HepG2 (cell line): ENCODE results near the gene RNF213. TPM values are rescaled to one million over a fixed set of nuclear protein-coding genes. Genes with fewer than 3 reads are reported as not detected.

ENCODE experiments used
- ATAC-seq: fragments of 200-7000 bp; cut with Tn5 transposase; 3 replicates; pipeline ENCODE4 v1.9.1; 2020; ENCODE audit warnings: mild to moderate bottlenecking, moderate library complexity
- BruUV-seq: library from RNA; stranded (reverse); fragments of 400-500 nt; replicated peaks from 2 replicates; lab custom pipeline; 2021; lab: Mats Ljungman, UMichigan
- CTCF ChIA-PET: fragments of 300-600 bp; formaldehyde crosslinking; extraction: SDS; loops from one replicate; lab custom pipeline; 2021; ENCODE audit warnings: low total read pairs, inconsistent platforms, low intra/inter-chr PET ratio; lab: Yijun Ruan, JAX
- POLR2A ChIA-PET: fragments of 350-600 bp; sonication (Branson Sonifier 250); formaldehyde crosslinking; loops from one replicate; lab custom pipeline; 2020; ENCODE audit warnings: antibody characterized with exemption, inconsistent platforms; lab: Yijun Ruan, JAX
- DNase-seq: peaks from one replicate; pipeline ENCODE4 v3.0.0-alpha.2; 2015; ENCODE audit warnings: low spot score
- FAIRE-seq: peaks from 3 replicates; lab custom pipeline; 2011; peaks lifted over from hg19 to GRCh38; lab: Jason Lieb, UNC
- H2AFZ ChIP-seq: one replicate; pipeline ENCODE4 v1.6.1; 2011; ENCODE audit warnings: low read length, inconsistent platforms
- H3K27ac ChIP-seq: fragments of 300-600 bp; 3 replicates; pipeline ENCODE4 v1.8.0; 2011; ENCODE audit warnings: mixed run types, mild to moderate bottlenecking, mixed read lengths, low read length, inconsistent platforms; ENCODE audit not compliant: insufficient read depth; ENCODE audit errors: extremely low read length
- H3K27me3 ChIP-seq, 2 experiments: fragments of 200-600 bp in 1 of 2; 2 replicates in 1 of 2; 3 replicates in 1 of 2; pipeline versions ENCODE4 v1.6.0 to v1.8.0; 2011; ENCODE audit warnings: low read length in 2 of 2, mild to moderate bottlenecking in 2 of 2, moderate library complexity in 2 of 2, inconsistent platforms in 1 of 2; ENCODE audit not compliant: insufficient read depth in 2 of 2, control insufficient read depth in 1 of 2
- H3K36me3 ChIP-seq, 2 experiments: fragments of 200-600 bp in 1 of 2; replicated peaks in 1 of 2; 2 replicates in 1 of 2; 3 replicates in 1 of 2; pipeline versions ENCODE4 v1.5.1 to v1.8.0; 2011; ENCODE audit warnings: low read length in 2 of 2, inconsistent platforms in 1 of 2; ENCODE audit not compliant: insufficient read depth in 2 of 2, control insufficient read depth in 1 of 2
- H3K4me1 ChIP-seq: 2 replicates; pipeline ENCODE4 v1.5.1; 2012; ENCODE audit warnings: low read length, inconsistent platforms; ENCODE audit not compliant: insufficient read depth
- H3K4me2 ChIP-seq: 2 replicates; pipeline ENCODE4 v1.6.0; 2011; ENCODE audit warnings: low read depth, low read length, inconsistent platforms
- H3K4me3 ChIP-seq, 3 experiments: fragments of 200-600 bp in 1 of 3; sonication (generic), shearing (Covaris generic) in 1 of 3; replicated peaks in 1 of 3; 2 replicates each; pipeline ENCODE4 v1.5.1; 2011 to 2016; ENCODE audit warnings: low read length in 3 of 3, inconsistent platforms in 2 of 3, low read depth in 2 of 3, mild to moderate bottlenecking in 2 of 3, control low read depth in 1 of 3, mixed read lengths in 1 of 3; ENCODE audit not compliant: insufficient read depth in 1 of 3
- H3K79me2 ChIP-seq: one replicate; pipeline ENCODE4 v1.6.1; 2011; ENCODE audit warnings: low read length, inconsistent platforms; ENCODE audit not compliant: insufficient read depth
- H3K9ac ChIP-seq: 2 replicates; pipeline ENCODE4 v1.6.0; 2011; ENCODE audit warnings: mild to moderate bottlenecking, low read depth, low read length, inconsistent platforms; ENCODE audit not compliant: insufficient read depth
- H3K9me3 ChIP-seq: 2 replicates; pipeline ENCODE4 v1.5.1; 2012; ENCODE audit warnings: mild to moderate bottlenecking, low read length
- H4K20me1 ChIP-seq: 2 replicates; pipeline ENCODE4 v1.6.0; 2011; ENCODE audit warnings: inconsistent platforms, mild to moderate bottlenecking, low read length, moderate library complexity; ENCODE audit not compliant: insufficient read depth
- HES4 ChIP-seq: sonication (generic); formaldehyde crosslinking; IDR thresholded peaks from 2 replicates; pipeline ENCODE4 v1.9.0; 2021; ENCODE audit warnings: mild to moderate bottlenecking, missing genetic modification reagents, borderline replicate concordance
- MAFG ChIP-seq: sonication (generic); formaldehyde crosslinking; IDR thresholded peaks from 2 replicates; pipeline ENCODE4 v1.5.1; 2020; ENCODE audit warnings: mild to moderate bottlenecking, missing genetic modification reagents
- NCOA1 ChIP-seq: sonication (generic); formaldehyde crosslinking; IDR thresholded peaks from 2 replicates; pipeline ENCODE4 v1.9.0; 2021; ENCODE audit warnings: missing genetic modification reagents
- PTBP1 ChIP-seq: fragments of 200-400 bp; formaldehyde crosslinking; IDR thresholded peaks from 2 replicates; pipeline ENCODE4 v1.6.1; 2018; ENCODE audit warnings: low read length, low read depth; ENCODE audit not compliant: poor library complexity, severe bottlenecking
- RBFOX2 ChIP-seq: fragments of 200-400 bp; formaldehyde crosslinking; IDR thresholded peaks from 2 replicates; pipeline ENCODE4 v1.6.1; 2017; ENCODE audit warnings: low read depth, mild to moderate bottlenecking, low read length
- RELA ChIP-seq: sonication (generic); formaldehyde crosslinking; IDR thresholded peaks from 2 replicates; pipeline ENCODE4 v1.4.0; 2020; ENCODE audit warnings: missing genetic modification reagents
- ZNF234 ChIP-seq: sonication (generic); formaldehyde crosslinking; conservative IDR thresholded peaks from 2 replicates; pipeline ENCODE4 v1.5.1; 2020; ENCODE audit warnings: mild to moderate bottlenecking, missing genetic modification reagents
- ZNF362 ChIP-seq: sonication (generic); formaldehyde crosslinking; IDR thresholded peaks from 2 replicates; pipeline ENCODE4 v1.4.0; 2020; ENCODE audit warnings: missing genetic modification reagents, mild to moderate bottlenecking, borderline replicate concordance
- ZNF496 ChIP-seq: sonication (generic); formaldehyde crosslinking; IDR thresholded peaks from 2 replicates; pipeline ENCODE4 v1.8.1; 2023; ENCODE audit warnings: mild to moderate bottlenecking, moderate library complexity, missing genetic modification reagents; ENCODE audit not compliant: insufficient replicate concordance
- ZNF614 ChIP-seq: IDR thresholded peaks from 2 replicates; pipeline ENCODE4 v1.6.1; 2018; ENCODE audit warnings: missing biosample characterization, missing genetic modification reagents, inconsistent platforms, borderline replicate concordance
- ZUFSP ChIP-seq: sonication (generic); formaldehyde crosslinking; IDR thresholded peaks from 2 replicates; pipeline ENCODE4 v1.9.0; 2021; ENCODE audit warnings: missing genetic modification reagents, mild to moderate bottlenecking, borderline replicate concordance
- WGBS: methylation state at CpG from one replicate; pipeline ENCODE4 v1.1.6; 2017; ENCODE audit warnings: low lambda C conversion rate; 5-methylcytosine and 5-hydroxymethylcytosine counted together
- in situ Hi-C: cut with HindIII; loops from 2 replicates; pipeline ENCODE4 v1.10.0; 2017; ENCODE audit warnings: low pct_unique_long_range_greater_than_20kb; ENCODE audit not compliant: extremely low pct_ligation_motif_present
- intact Hi-C: fragments of 100-400 bp; cut with micrococcal nuclease; formaldehyde crosslinking; loops from one replicate; pipeline ENCODE4 v1.10.0; 2022; ENCODE audit not compliant: unreplicated experiment
- polyA plus RNA-seq, 8 experiments: library from polyadenylated mRNA; depleted of rRNA in 3 of 8; stranded (reverse) in 7 of 8; unstranded in 1 of 8; fragments of >200 nt; fragmentation: Illumina TruSeq in 4 of 8; extraction: Trizol in 4 of 8; gene quantifications; 2 replicates each; pipeline versions ENCODE4 v1.2.1 to v1.2.3, GENCODE V29; 2011 to 2016; ENCODE audit warnings: low read depth in 4 of 8, missing spikeins in 1 of 8, mixed read lengths in 1 of 8; ENCODE audit not compliant: insufficient read depth in 1 of 8
- total RNA-seq, 5 experiments: library from RNA; depleted of rRNA; stranded (reverse); fragments of >200 nt; fragmentation: Illumina TruSeq; extraction: Trizol; gene quantifications; 2 replicates each; pipeline ENCODE4 v1.2.3, GENCODE V29; 2016; ENCODE audit warnings: low read depth in 1 of 5

The RNF213 gene
- total and polyA plus RNA-seq, 2 of the 13 experiments (the other 11 are each of a cell fraction or from before 2014, with no cell fraction given): 38.6 to 38.7 TPM

GRCh38 chr17:80212962-80213642, 47.5 kb upstream of the RNF213 start:
- Histone ChIP-seq H3K79me2 (no peaks in the 10 kb centered on the region), H4K20me1 (no peaks in the 10 kb centered on the region), H3K36me3 (peaks cover 22 to 48% of the 10 kb centered on the region in 2 experiments), H3K27ac (no peak overlapping the region), H3K27me3 (no peaks in the 10 kb centered on the region), H3K9me3 (no peaks in the 10 kb centered on the region), H3K4me3 (no peak overlapping the region), H3K9ac (no peak overlapping the region), H3K4me2 (no peak overlapping the region), H3K4me1 (peaks cover under 1% of the 10 kb centered on the region; the same call in 1 of the 2 replicates), H2AFZ (no peak overlapping the region)
- in situ Hi-C loops: no loop called here
- 96% methylated on average over 16 of the region's 19 CpGs for WGBS
- no TSS peak for BruUV-seq
- FAIRE-seq (no peak), DNase-seq (no peak), ATAC-seq (no peak)
- ChIA-PET POLR2A (no interaction called here), CTCF (no interaction called here)
- TF ChIP-seq MAFG: no peak
- no peak for TF ChIP-seq HES4 (CRISPR knock-in tag)
- intact Hi-C loops: no loop called here

- in situ Hi-C loops (no loop called here), intact Hi-C loops (no loop called here)
- Histone ChIP-seq H3K27ac (no peak overlapping the region), H3K4me1 (peaks cover 6% of the 10 kb centered on the region), H3K9ac (no peak overlapping the region), H2AFZ (no peak overlapping the region), H3K4me2 (no peak overlapping the region), H3K36me3 (peaks cover 22 to 48% of the 10 kb centered on the region in 2 experiments), H3K9me3 (no peaks in the 10 kb centered on the region), H4K20me1 (no peaks in the 10 kb centered on the region), H3K79me2 (no peaks in the 10 kb centered on the region), H3K4me3 (no peak overlapping the region), H3K27me3 (no peaks in the 10 kb centered on the region)
- ATAC-seq: no peak
- 100% methylated on average over 3 of the region's 17 CpGs for WGBS
- no peak for FAIRE-seq
- POLR2A ChIA-PET: no interaction called here
- BruUV-seq: no TSS peak
- TF ChIP-seq ZNF496 (CRISPR knock-in tag) (no peak), PTBP1 (no peak), ZNF234 (CRISPR knock-in tag) (no peak), ZUFSP (no peak), RELA (CRISPR knock-in tag) (no peak), NCOA1 (CRISPR knock-in tag) (no peak), ZNF614 (no peak), RBFOX2 (0 out of 2 replicates have a peak, but pooled peaks have one; percentile 38), ZNF362 (no peak)
- CTCF ChIA-PET: no interaction called here
- no peak for DNase-seq
Observed at GRCh38 chr17:80213643-80213975, 47.0 kb upstream of the RNF213 start.
